ENCODE data around the gene MCCC2. TPM values are rescaled to one million over a fixed set of nuclear protein-coding genes. Genes with fewer than 3 reads are reported as not detected.
A peak's percentile ranks its signal among the peaks of the same experiment; 100 is the strongest.
"Not testable (repeated sequence)": the region's sequence is repeated elsewhere in the genome, so short reads cannot be mapped to it uniquely, and the experiment has no call there.

Gene MCCC2
- total and polyA plus RNA-seq, 2 experiments from 2014 or later, result 18.6 to 34.2 TPM

- TF ChIP-seq, protein P1, sequence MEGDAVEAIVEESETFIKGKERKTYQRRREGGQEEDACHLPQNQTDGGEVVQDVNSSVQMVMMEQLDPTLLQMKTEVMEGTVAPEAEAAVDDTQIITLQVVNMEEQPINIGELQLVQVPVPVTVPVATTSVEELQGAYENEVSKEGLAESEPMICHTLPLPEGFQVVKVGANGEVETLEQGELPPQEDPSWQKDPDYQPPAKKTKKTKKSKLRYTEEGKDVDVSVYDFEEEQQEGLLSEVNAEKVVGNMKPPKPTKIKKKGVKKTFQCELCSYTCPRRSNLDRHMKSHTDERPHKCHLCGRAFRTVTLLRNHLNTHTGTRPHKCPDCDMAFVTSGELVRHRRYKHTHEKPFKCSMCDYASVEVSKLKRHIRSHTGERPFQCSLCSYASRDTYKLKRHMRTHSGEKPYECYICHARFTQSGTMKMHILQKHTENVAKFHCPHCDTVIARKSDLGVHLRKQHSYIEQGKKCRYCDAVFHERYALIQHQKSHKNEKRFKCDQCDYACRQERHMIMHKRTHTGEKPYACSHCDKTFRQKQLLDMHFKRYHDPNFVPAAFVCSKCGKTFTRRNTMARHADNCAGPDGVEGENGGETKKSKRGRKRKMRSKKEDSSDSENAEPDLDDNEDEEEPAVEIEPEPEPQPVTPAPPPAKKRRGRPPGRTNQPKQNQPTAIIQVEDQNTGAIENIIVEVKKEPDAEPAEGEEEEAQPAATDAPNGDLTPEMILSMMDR (IDR thresholded peaks at IDR 0.05; ENCODE audit: poor library complexity), result no peak
- TF ChIP-seq EZH2phosphoT487 (IDR thresholded peaks at IDR 0.05; ENCODE audit: low read depth, severe bottlenecking, unreplicated experiment) (no peak), EZH2 (IDR thresholded peaks at IDR 0.05; ENCODE audit: borderline replicate concordance) (no peak)
These were observed 9.9 kb downstream of the MCCC2 start for GRCh38 chr5:71597001-71597400.

DNA sequence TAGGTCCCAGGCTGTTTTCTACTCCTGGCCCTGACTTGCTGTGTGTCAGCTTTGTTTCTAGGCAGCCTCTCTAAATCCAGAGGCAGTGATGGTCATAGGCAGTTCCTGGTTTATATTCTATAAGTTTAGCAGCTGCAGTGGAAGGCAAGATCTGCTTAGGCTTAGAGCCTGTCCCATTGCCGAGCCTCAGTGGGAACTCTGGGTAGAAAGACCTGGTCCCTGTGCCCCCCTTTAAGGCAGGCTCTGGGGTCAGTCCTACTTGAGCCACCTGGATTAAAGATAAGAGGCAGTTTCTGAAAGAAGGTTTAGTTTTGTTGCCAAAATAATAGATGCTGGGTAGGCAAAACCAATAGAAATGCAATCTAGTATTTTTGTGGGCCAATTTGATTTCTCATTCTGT lies 13.6 kb downstream of the MCCC2 start:
- 76% methylated on average over 1 of the region's 1 CpG for WGBS (ENCODE audit: low lambda C conversion rate, missing lambda C conversion rate)
- Histone ChIP-seq H3K4me2 (no peak overlapping the region), H3K4me3 (no peak overlapping the region), H3K9me2 (replicated peaks; ENCODE audit: insufficient read depth) (no peaks in the 10 kb centered on the region), H4K20me1 (ENCODE audit: insufficient read depth, poor library complexity, severe bottlenecking) (no peaks in the 10 kb centered on the region), H3K27me3 (no peaks in the 10 kb centered on the region), H2AFZ (no peak overlapping the region), H3K79me2 (no peaks in the 10 kb centered on the region), H3K9me3 (ENCODE audit: low read depth) (no peaks in the 10 kb centered on the region), H3K27ac (peak overlapping the region; percentile 21), H3K36me3 (replicated peaks; ENCODE audit: insufficient read depth, low read depth) (no peaks in the 10 kb centered on the region), H3K4me1 (ENCODE audit: insufficient read depth) (peaks cover 4% of the 10 kb centered on the region)
- DNase-seq (ENCODE audit: low spot score), result no peak
- TF ChIP-seq EZH2 (IDR thresholded peaks at IDR 0.05; ENCODE audit: borderline replicate concordance), result no peak
- TF ChIP-seq EZH2phosphoT487 (IDR thresholded peaks at IDR 0.05; ENCODE audit: low read depth, severe bottlenecking, unreplicated experiment), result no peak
- TF ChIP-seq, protein P1 (IDR thresholded peaks at IDR 0.05; ENCODE audit: poor library complexity), result no peak

More at GRCh38 chr5:71597001-71597400, 9.9 kb downstream of the MCCC2 start:
- Histone ChIP-seq H3K4me3 (no peak overlapping the region), H3K4me1 (ENCODE audit: insufficient read depth) (peaks cover 4% of the 10 kb centered on the region), H3K27ac (no peak overlapping the region), H3K4me2 (no peak overlapping the region), H4K20me1 (ENCODE audit: insufficient read depth, poor library complexity, severe bottlenecking) (no peaks in the 10 kb centered on the region), H3K79me2 (no peaks in the 10 kb centered on the region), H3K27me3 (no peaks in the 10 kb centered on the region), H3K9me2 (replicated peaks; ENCODE audit: insufficient read depth) (no peaks in the 10 kb centered on the region), H2AFZ (no peak overlapping the region), H3K9me3 (ENCODE audit: low read depth) (no peaks in the 10 kb centered on the region), H3K36me3 (replicated peaks; ENCODE audit: insufficient read depth, low read depth) (no peaks in the 10 kb centered on the region)
- 100% methylated on average over 1 of the region's 1 CpG for WGBS (ENCODE audit: low lambda C conversion rate, missing lambda C conversion rate)
- DNase-seq (ENCODE audit: low spot score), result no peak

- Histone ChIP-seq H3K4me3 (no peak overlapping the region), H3K9me2 (replicated peaks; ENCODE audit: insufficient read depth) (no peaks in the 10 kb centered on the region), H3K27ac (peak overlapping the region; percentile 21), H3K4me1 (ENCODE audit: insufficient read depth) (peaks cover 4% of the 10 kb centered on the region), H2AFZ (no peak overlapping the region), H4K20me1 (ENCODE audit: insufficient read depth, poor library complexity, severe bottlenecking) (no peaks in the 10 kb centered on the region), H3K27me3 (no peaks in the 10 kb centered on the region), H3K9me3 (ENCODE audit: low read depth) (no peaks in the 10 kb centered on the region), H3K4me2 (no peak overlapping the region), H3K36me3 (replicated peaks; ENCODE audit: insufficient read depth, low read depth) (no peaks in the 10 kb centered on the region), H3K79me2 (no peaks in the 10 kb centered on the region)
- DNase-seq (ENCODE audit: low spot score), result peak; percentile 77
- TF ChIP-seq EZH2phosphoT487 (IDR thresholded peaks at IDR 0.05; ENCODE audit: low read depth, severe bottlenecking, unreplicated experiment), result no peak
- TF ChIP-seq, protein P1 (IDR thresholded peaks at IDR 0.05; ENCODE audit: poor library complexity), result peak; percentile 53
- 54% methylated on average over 6 of the region's 6 CpGs for WGBS (ENCODE audit: low lambda C conversion rate, missing lambda C conversion rate)
These were observed 14.3 kb downstream of the MCCC2 start for GRCh38 chr5:71601222-71602026.

- not testable (repeated sequence) for H3K4me1 ChIP-seq (ENCODE audit: insufficient read depth); H3K4me2 ChIP-seq; H3K27me3 ChIP-seq; H3K9me3 ChIP-seq (ENCODE audit: low read depth); DNase-seq (ENCODE audit: low spot score); H3K36me3 ChIP-seq (replicated peaks; ENCODE audit: insufficient read depth, low read depth); H3K79me2 ChIP-seq; H3K9me2 ChIP-seq (replicated peaks; ENCODE audit: insufficient read depth); H4K20me1 ChIP-seq (ENCODE audit: insufficient read depth, poor library complexity, severe bottlenecking); H3K4me3 ChIP-seq; H2AFZ ChIP-seq; H3K27ac ChIP-seq
- 87% methylated on average over 12 of the region's 16 CpGs for WGBS (ENCODE audit: low lambda C conversion rate, missing lambda C conversion rate)
These were observed 22.8 kb downstream of the MCCC2 start for GRCh38 chr5:71609916-71610315.

All from hepatocyte (in vitro differentiated cells).